ENCODE results near the gene CEP57L1.
"Not testable (repeated sequence)": the region's sequence is repeated elsewhere in the genome, so short reads cannot be mapped to it uniquely, and the experiment has no call there.

The CEP57L1 gene

DNA sequence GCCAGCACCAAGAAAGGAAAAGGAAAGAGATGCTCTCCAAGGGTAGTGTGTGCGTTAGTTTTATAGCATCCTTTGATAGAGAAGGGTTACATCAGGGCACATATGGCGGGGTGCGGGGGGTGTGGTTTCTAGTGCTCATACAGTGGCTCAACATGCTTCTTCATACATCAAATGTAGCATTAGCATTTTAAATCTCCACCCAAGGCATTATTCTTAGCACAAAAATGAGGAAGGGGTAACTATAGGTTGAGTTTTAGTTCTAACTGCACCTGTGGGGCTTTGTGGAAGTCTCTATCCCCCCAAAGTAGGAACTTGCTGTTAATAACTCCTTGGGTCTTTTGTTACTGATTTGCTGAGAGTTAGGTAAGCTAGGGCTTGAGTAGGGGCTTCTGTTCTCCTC lies 89.3 kb downstream of the CEP57L1 start:
- Histone ChIP-seq H3K9ac (ENCODE audit: low read depth, low read length) (no peak overlapping the region), H3K9me3 (ENCODE audit: control insufficient read depth, insufficient read depth, low read length) (no peaks in the 10 kb centered on the region), H3K36me3 (ENCODE audit: insufficient read depth, low read length) (no peaks in the 10 kb centered on the region), H3K4me1 (ENCODE audit: insufficient read depth, low read length) (peaks cover 13% of the 10 kb centered on the region)

DNA sequence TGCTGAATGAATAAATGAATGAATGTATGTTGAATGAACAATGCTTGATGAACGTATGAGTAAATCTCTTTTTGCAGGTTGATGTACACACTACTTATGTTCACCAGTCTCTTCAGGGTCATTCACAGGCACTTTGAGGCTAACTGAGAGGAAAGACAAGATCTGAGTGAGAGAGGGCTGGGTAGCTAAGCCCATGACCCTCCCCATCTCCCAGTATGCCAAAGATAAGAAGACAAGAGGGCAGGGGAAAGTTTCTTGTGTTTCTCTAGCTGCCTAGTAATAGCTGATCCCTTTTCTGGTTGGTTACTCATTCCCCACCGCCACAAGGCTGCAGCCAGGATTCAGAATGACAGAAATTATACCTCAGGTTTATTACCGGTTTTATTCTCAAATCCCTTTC lies 90.7 kb downstream of the CEP57L1 start:
- peaks cover 13% of the 10 kb centered on the region for H3K4me1 ChIP-seq (ENCODE audit: insufficient read depth, low read length)
- H3K9ac ChIP-seq (ENCODE audit: low read depth, low read length) = no peak overlapping the region
- H3K9me3 ChIP-seq (ENCODE audit: control insufficient read depth, insufficient read depth, low read length) = no peaks in the 10 kb centered on the region; the same call in 1 of the 2 replicates
- no peaks in the 10 kb centered on the region for H3K36me3 ChIP-seq (ENCODE audit: insufficient read depth, low read length)

DNA sequence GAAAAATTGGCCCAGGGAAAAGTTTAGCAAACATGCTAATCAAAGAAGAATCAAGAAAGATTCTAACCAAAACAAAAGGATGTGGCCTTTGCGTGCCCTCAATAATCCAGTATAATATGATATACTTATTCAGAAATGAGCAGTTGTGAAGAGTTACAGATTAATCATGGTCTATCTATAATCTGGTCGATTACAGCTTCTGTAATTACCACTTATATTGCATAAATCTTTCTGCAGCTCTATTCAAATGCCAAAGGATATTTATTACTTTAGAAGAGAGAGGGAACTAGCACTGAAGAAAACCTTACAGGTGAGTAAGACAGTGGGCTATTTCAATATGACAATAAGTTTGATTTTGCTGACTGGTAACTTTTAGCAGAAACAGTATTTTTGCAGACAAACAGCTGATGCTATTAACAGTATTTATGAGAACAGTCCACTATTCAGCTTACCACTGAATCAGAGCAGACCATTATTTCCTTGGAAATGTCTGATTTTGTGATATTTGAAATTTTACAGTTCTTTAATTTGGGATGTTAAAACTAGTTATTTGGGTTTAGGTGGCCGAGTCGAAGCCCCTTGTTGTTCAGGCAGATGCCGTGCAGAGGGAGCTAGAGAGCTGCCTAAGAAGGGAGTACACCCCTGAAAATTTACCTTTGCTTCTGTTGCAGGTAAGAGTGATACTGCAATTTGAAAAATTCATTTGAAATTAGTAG lies 92.2 kb downstream of the CEP57L1 start:
- no peak overlapping the region; the same call in 1 of the 2 replicates for H3K9ac ChIP-seq (ENCODE audit: low read depth, low read length)
- no peaks in the 10 kb centered on the region for H3K36me3 ChIP-seq (ENCODE audit: insufficient read depth, low read length)
- H3K9me3 ChIP-seq (ENCODE audit: control insufficient read depth, insufficient read depth, low read length) = peaks cover 6% of the 10 kb centered on the region; the same call in 1 of the 2 replicates
- H3K4me1 ChIP-seq (ENCODE audit: insufficient read depth, low read length) = peaks cover 11% of the 10 kb centered on the region

DNA sequence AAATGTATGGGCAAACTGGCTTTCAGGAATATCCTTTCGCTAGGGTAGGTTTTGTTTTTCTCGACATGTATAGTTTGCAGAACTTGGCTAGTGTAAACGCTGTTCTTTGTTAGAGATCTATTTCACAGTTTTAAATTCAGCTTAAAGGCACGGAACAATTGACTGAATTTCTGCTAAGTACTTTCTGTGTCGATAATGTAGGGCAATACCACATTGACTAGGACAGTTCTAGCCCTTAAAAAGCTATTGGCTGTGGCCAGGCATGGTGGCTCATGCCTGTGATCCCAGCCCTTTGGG lies 92.8 kb downstream of the CEP57L1 start:
- H3K9ac ChIP-seq (ENCODE audit: low read depth, low read length) = no peak overlapping the region; the same call in 1 of the 2 replicates
- no peaks in the 10 kb centered on the region for H3K36me3 ChIP-seq (ENCODE audit: insufficient read depth, low read length)
- H3K9me3 ChIP-seq (ENCODE audit: control insufficient read depth, insufficient read depth, low read length) = peaks cover 6% of the 10 kb centered on the region; the same call in 1 of the 2 replicates
- peaks cover 7% of the 10 kb centered on the region; the same call in 1 of the 2 replicates for H3K4me1 ChIP-seq (ENCODE audit: insufficient read depth, low read length)

DNA sequence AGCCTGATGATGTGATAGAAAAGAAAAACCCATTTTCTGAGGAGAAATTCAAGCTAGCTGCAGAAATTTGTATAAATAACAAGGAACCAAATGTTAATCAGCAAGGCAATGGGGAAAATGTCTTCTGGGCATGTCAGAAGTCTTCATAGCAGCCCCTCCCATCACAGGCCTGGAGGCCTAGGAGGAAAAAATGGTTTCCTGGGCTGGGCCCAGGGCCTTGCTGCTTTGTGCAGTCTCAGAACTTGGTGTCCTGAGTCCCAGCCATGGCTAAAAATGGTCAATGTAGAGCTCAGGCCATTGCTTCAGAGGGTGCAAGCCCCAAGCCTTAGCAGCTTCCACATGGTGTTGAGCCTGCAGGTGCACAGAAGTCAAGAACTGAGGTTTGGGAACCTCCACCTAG lies 96.1 kb downstream of the CEP57L1 start:
- H3K9ac ChIP-seq (ENCODE audit: low read depth, low read length); H3K9me3 ChIP-seq (ENCODE audit: control insufficient read depth, insufficient read depth, low read length); H3K4me1 ChIP-seq (ENCODE audit: insufficient read depth, low read length); H3K36me3 ChIP-seq (ENCODE audit: insufficient read depth, low read length): not testable (repeated sequence)

DNA sequence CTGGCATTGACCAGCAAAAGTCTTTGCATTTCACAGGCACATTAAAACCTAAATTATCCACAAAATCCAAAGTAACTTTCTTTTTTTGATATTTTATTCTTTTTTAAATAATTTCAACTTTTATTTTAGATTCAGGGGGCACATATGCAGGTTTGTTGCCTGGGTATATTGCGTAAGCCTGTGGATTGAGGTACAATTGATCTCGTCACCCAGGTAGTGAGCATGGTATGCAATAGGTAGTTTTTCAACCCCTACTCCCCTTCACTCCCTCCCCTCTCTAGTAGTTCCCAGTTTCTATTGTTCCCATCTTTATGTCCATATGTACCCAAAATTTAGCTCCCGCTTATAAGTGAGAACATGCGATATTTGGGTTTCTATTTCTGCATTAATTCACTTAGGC lies 97.6 kb downstream of the CEP57L1 start:
- H3K9ac ChIP-seq (ENCODE audit: low read depth, low read length) = no peak overlapping the region
- peaks cover 8% of the 10 kb centered on the region; the same call in 1 of the 2 replicates for H3K9me3 ChIP-seq (ENCODE audit: control insufficient read depth, insufficient read depth, low read length)
- no peaks in the 10 kb centered on the region for H3K36me3 ChIP-seq (ENCODE audit: insufficient read depth, low read length)
- no peaks in the 10 kb centered on the region for H3K4me1 ChIP-seq (ENCODE audit: insufficient read depth, low read length)

DNA sequence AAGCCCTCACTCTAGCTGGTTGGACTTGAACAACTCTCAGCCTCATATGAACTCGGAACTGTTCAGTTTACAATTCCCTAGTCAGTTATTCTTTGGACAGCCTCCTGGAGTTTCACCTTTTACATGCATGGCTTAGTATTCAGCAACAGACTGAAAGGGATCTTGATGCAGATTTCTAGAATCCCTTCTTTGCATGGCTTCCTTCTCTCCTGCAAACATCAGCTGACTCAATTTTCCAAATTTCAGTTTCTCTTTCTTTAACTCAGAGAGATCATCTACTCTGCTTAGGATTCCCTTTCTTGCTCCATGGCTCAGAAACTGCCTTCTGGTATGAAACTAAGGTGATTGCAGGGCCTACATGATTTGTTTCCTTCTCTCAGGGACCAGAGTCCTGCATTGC lies 99.6 kb downstream of the CEP57L1 start:
- no peaks in the 10 kb centered on the region for H3K4me1 ChIP-seq (ENCODE audit: insufficient read depth, low read length)
- no peaks in the 10 kb centered on the region for H3K36me3 ChIP-seq (ENCODE audit: insufficient read depth, low read length)
- H3K9ac ChIP-seq (ENCODE audit: low read depth, low read length) = no peak overlapping the region
- H3K9me3 ChIP-seq (ENCODE audit: control insufficient read depth, insufficient read depth, low read length) = peaks cover 8% of the 10 kb centered on the region; the same call in 1 of the 2 replicates

DNA sequence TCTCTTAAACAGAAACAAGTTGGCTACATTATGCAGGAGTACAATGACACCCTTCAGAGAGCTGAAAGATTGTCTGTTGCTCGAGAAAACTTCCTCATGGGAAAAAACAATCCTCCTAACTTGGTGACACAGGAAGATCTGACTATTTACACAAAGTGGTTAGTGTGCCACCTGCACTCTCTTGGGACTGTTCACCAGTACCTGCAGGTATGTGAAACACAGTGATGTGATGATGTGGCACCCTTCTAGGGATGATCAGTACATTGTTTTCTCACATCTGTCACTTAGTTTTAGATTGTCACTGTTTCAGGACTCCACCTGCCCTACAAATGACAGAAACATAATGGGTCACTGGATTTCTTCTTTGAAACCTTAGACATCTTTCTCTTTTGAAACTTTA lies 101.8 kb downstream of the CEP57L1 start:
- H3K36me3 ChIP-seq (ENCODE audit: insufficient read depth, low read length) = no peaks in the 10 kb centered on the region
- no peak overlapping the region for H3K9ac ChIP-seq (ENCODE audit: low read depth, low read length)
- no peaks in the 10 kb centered on the region for H3K4me1 ChIP-seq (ENCODE audit: insufficient read depth, low read length)
- 0 out of 2 replicates have a peak, but pooled peaks cover 6% of the 10 kb centered on the region for H3K9me3 ChIP-seq (ENCODE audit: control insufficient read depth, insufficient read depth, low read length)

DNA sequence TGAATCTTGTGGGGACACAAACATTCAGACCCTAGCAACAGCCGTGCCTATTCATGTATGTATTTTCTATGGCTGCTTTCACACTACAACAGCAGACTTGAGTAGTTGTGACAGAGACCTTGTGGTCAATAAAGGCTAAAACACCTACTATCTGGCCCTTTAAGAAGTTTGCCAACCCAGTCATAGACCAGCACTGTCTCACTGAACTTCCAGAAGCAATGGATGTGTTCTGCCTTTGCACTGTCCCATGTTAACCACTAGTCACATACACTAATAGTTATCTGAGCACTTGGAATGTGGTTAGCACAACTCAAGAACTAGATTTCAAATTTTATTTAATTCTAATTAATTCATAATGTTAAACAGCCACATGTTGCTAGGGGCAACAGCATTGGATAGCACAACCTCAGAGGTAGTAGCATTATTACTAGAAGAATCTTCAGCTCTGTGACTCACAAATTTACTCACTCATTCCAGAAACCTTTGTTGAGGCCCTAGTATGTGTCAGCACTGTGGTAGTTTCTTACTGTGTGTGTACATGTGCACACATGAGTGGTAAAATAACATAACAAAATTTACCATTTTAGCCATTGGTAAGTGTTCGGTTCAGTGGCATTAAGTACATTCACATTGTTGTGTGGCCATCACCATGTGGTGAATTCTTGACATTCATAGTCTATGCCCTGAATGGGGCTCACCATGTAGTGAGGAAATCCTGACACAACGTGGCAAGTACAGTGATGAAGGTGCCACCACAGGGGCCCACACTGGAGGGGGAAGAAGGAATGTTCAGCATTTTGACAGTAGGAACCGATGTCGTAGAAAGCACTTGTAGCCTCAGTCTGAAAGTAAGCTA lies 107.3 kb downstream of the CEP57L1 start:
- Histone ChIP-seq H3K9me3 (ENCODE audit: control insufficient read depth, insufficient read depth, low read length) (no peaks in the 10 kb centered on the region), H3K9ac (ENCODE audit: low read depth, low read length) (no peak overlapping the region), H3K4me1 (ENCODE audit: insufficient read depth, low read length) (no peaks in the 10 kb centered on the region), H3K36me3 (ENCODE audit: insufficient read depth, low read length) (no peaks in the 10 kb centered on the region)

DNA sequence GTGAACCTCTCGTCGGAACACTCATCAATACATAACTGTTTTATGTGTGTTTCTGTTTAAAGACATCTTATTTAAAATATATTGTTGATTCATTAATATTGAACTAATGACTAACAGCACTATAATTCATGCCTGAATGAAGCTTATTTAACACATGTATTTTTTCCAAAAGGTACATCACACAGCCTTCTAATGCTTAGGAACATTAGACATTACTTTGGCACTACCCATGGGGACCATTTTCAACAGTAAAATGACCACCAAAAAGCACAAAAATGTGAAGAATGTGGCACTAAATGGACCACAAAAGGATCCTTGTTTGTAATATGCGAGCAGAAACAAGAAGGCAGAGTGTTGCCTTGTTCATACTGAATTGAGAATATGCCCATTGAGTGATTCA lies 109.2 kb downstream of the CEP57L1 start:
- no peaks in the 10 kb centered on the region for H3K9me3 ChIP-seq (ENCODE audit: control insufficient read depth, insufficient read depth, low read length)
- H3K36me3 ChIP-seq (ENCODE audit: insufficient read depth, low read length) = no peaks in the 10 kb centered on the region
- H3K9ac ChIP-seq (ENCODE audit: low read depth, low read length) = no peak overlapping the region
- no peaks in the 10 kb centered on the region for H3K4me1 ChIP-seq (ENCODE audit: insufficient read depth, low read length)

DNA sequence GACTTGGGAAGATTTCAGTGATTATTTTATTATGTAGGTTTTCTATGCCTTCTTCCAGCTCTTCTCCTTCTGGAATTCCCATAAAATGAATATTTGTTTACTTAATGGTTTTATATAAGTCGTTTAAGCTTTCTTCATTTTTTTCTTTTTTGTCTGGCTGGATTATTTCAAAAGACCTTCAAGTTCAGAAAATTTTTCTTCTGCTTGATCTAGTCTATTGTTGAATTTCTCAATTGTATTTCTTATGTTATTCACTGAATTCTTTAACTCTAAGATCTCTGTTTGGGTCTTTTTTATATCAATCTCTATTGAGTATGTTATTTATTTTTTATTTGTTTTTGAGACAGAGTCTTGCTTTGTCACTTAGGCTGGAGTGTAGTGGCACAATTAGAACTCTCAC lies 117.4 kb downstream of the CEP57L1 start:
- Histone ChIP-seq H3K4me1 (ENCODE audit: insufficient read depth, low read length) (no peaks in the 10 kb centered on the region), H3K9me3 (ENCODE audit: control insufficient read depth, insufficient read depth, low read length) (no peaks in the 10 kb centered on the region), H3K36me3 (ENCODE audit: insufficient read depth, low read length) (no peaks in the 10 kb centered on the region), H3K9ac (ENCODE audit: low read depth, low read length) (no peak overlapping the region)

Measured in ES-I3 (cell line).